Astrocyte (in vitro differentiated cells and primary cell): ENCODE results near the gene CPNE4.

Experiments
- CTCF ChIP-seq: IDR thresholded peaks from 2 replicates; pipeline ENCODE4 v1.5.1; 2011; ENCODE audit warnings: low read depth, mild to moderate bottlenecking, inconsistent platforms, low read length, moderate library complexity; ENCODE audit not compliant: insufficient read depth
- EZH2 ChIP-seq: IDR thresholded peaks from 2 replicates; pipeline ENCODE4 v1.6.1; 2012; ENCODE audit warnings: mild to moderate bottlenecking, low read length, inconsistent platforms; ENCODE audit not compliant: insufficient read depth

- TF ChIP-seq CTCF: no peak
- TF ChIP-seq EZH2: no peak
Observed at GRCh38 chr3:131484496-131485111, 550.2 kb downstream of the CPNE4 start.
